ENCODE data around the gene MAGI1.

- TF ChIP-seq CTCF (IDR thresholded peaks at IDR 0.05) (no peak), POLR2A (IDR thresholded peaks at IDR 0.05) (no peak), POLR2AphosphoS5 (IDR thresholded peaks at IDR 0.05) (no peak), EP300 (IDR thresholded peaks at IDR 0.05) (no peak)
These were observed 403.1 kb downstream of the MAGI1 start for GRCh38 chr3:65635657-65636056.
